Lower leg skin (tissue), 4 donors: ENCODE results near the gene TNFSF9. TPM values are rescaled to one million over a fixed set of nuclear protein-coding genes. Genes with fewer than 3 reads are reported as not detected.

Source experiments
- DNase-seq, 2 donors: peaks; one replicate each; pipeline ENCODE4 v3.0.0-alpha.2; 2019; ENCODE audit warnings: low spot score in 2 of 2
- H3K4me3 ChIP-seq: fragments of 200-600 bp; sonication (generic); 2 replicates; pipeline ENCODE4 v1.5.1; 2017; ENCODE audit warnings: mild to moderate bottlenecking, low read depth; ENCODE audit not compliant: poor library complexity, severe bottlenecking
- CTCF ChIP-seq, 3 donors: fragments of 450-650 bp; IDR thresholded peaks; one replicate each; pipeline ENCODE4 v1.5.1; 2016; ENCODE audit warnings: antibody characterized with exemption in 3 of 3, mild to moderate bottlenecking in 3 of 3, moderate library complexity in 2 of 3
- POLR2A ChIP-seq, 2 donors: fragments of 450-650 bp; IDR thresholded peaks; one replicate each; pipeline ENCODE4 v1.6.1; 2016 to 2017; ENCODE audit warnings: antibody characterized with exemption in 2 of 2, mild to moderate bottlenecking in 1 of 2, moderate library complexity in 1 of 2
- WGBS, 2 donors: methylation state at CpG; one replicate each; pipeline ENCODE4 v1.1.5; 2018; 5-methylcytosine and 5-hydroxymethylcytosine counted together
- intact Hi-C: fragments of 100-400 bp; cut with DNase I; formaldehyde crosslinking; loops from one replicate; pipeline ENCODE4 v1.15.0; 2023; ENCODE audit warnings: low total_unique reads
- total RNA-seq, 4 donors: library from RNA; depleted of rRNA; stranded (reverse); fragments of >200 nt; gene quantifications; one replicate each; pipeline ENCODE4 v1.1.0, GENCODE V29; 2016

Gene TNFSF9
- total RNA-seq, 4 donors from 2014 or later: 1.2 to 1.7 (median 1.5) TPM

DNA sequence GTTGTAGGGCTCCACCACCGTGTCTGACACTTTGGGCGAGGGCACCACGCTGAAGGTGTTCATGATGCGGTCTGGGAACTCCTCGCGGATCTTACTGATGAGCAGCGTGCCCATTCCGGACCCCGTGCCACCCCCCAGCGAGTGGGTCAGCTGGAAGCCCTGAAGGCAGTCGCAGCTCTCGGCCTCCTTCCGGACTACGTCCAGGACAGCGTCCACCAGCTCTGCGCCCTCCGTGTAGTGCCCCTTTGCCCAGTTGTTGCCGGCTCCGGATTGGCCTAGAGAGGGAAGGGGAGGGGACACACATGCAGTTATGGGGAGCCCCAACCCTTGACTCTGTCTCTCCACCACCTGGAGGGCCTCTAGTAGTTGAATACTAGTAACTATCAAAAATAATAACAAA is 34.9 kb upstream of the TNFSF9 start:
- DNase-seq: no peak
- no peak overlapping the region for H3K4me3 ChIP-seq
- WGBS, 2 donors: 89 to 94% methylated on average over 19 of the region's 19 CpGs
- no peak for TF ChIP-seq CTCF (IDR thresholded peaks at IDR 0.05)
- TF ChIP-seq POLR2A (IDR thresholded peaks at IDR 0.05): no peak
- intact Hi-C loops: no loop called here

GRCh38 chr19:6498294-6499036 is 32.4 kb upstream of the TNFSF9 start:
- TF ChIP-seq POLR2A (IDR thresholded peaks at IDR 0.05) (no peak), CTCF (IDR thresholded peaks at IDR 0.05) (no peak)
- no peak overlapping the region for H3K4me3 ChIP-seq
- no peak for DNase-seq
- 67 to 72% methylated on average over 7 of the region's 7 CpGs for WGBS, 2 donors
- intact Hi-C loops: no loop called here

DNA sequence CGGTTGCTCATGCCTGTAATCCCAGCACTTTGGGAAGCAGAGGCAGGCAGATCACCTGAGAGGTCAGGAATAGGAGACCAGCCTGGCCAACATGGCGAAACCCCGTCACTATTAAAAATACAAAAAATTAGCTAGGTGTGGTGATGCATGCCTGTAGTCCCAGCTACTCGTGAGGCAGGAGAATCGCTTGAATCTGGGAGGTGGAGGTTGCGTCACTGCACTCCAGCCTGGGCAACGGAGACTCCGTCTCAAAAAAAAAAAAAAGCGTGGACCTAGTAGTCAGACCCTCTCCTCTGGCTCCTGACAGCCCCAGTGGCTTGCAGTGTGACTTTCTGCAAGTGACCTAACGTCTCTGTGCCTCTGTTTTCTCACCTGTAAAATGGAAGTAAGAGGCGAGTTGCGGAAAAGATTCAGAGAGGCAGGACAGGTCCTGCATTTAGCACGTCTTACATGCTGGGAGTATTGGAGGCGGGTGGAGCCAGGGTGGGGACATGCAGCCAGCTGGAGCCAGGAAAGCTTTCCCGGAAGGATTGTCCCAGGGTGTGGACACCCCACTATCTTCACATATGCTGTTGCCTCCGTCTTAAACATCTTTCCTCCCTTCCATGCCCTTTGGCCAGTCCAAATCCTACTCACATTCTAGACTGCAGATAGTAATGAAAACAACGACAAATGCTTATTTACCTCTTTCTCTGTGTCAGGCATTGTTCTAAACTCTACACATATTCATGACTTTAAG is 31.6 kb upstream of the TNFSF9 start:
- no peak for TF ChIP-seq CTCF (IDR thresholded peaks at IDR 0.05)
- TF ChIP-seq POLR2A (IDR thresholded peaks at IDR 0.05): no peak
- no peak for DNase-seq
- H3K4me3 ChIP-seq: no peak overlapping the region
- intact Hi-C loops: no loop called here
- WGBS, 2 donors: 49 to 50% methylated on average over 17 of the region's 17 CpGs

DNA sequence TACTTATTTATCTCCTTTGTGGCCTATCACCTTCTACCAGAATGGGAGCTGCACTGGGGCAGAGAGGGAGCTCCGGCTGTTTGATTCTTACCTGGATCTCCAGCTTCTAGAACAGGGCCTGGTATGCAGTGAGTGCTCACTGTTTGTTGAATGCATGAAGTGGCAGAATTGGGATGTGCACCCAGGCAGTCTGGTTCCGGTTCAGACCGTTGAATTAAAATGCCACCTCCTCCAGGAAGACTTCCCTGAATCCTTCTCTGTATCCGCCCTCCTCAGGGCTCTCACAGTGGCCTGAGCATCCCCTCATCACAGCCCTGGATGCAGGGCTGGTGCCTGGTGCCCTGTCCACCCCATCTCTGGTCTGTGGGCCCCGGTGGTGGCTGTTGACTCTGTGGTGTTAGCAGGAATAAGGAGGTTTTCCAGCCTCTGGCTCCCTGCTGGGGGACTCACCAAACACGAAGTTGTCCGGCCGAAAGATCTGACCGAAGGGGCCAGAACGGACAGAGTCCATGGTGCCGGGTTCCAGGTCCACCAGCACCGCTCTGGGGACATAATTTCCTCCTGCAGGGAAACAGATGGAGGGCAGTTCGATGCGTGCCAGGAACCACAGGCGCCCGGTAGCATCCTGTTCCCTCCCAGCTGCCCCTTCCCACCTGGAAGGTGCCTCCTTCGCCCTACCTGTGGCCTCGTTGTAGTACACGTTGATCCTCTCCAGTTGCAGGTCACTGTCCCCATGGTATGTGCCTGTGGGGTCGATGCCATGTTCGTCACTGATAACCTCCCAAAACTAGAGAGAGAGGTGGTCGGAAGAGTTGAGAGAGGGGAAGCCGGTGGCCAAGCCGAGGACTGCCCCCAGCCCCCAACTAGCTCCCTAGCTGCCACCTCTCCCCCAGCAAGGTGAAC is 29.7 kb upstream of the TNFSF9 start:
- TF ChIP-seq CTCF (IDR thresholded peaks at IDR 0.05) (no peak), POLR2A (IDR thresholded peaks at IDR 0.05) (no peak)
- intact Hi-C loops: no loop called here
- 65 to 67% methylated on average over 24 of the region's 24 CpGs for WGBS, 2 donors
- no peak overlapping the region for H3K4me3 ChIP-seq
- DNase-seq: no peak

- 0 to 1% methylated on average over 20 to 55 of the region's 71 CpGs for WGBS, 2 donors
- DNase-seq: no peak
- peak within 1 kb of the TSS; percentile 37 for H3K4me3 ChIP-seq
- intact Hi-C loops: no loop called here
- no peak for TF ChIP-seq CTCF (IDR thresholded peaks at IDR 0.05)
- TF ChIP-seq POLR2A (IDR thresholded peaks at IDR 0.05): no peak
Observed at GRCh38 chr19:6501740-6502648, 28.8 kb upstream of the TNFSF9 start, which contains the start of gene TUBB4A. TUBB4A (minus strand) TSS chr19:6502309; CDS start chr19:6502212, 97 bp downstream.
